Activated CD4-positive, alpha-beta T cell treated with anti-CD3 and anti-CD28 coated beads for 36 hours (primary cell): ENCODE results near the gene TMPRSS4. TPM values are rescaled to one million over a fixed set of nuclear protein-coding genes. Genes with fewer than 3 reads are reported as not detected.

ENCODE experiments used
- ATAC-seq: fragments of 200-7000 bp; cut with Tn5 transposase; one replicate; pipeline ENCODE4 v1.10.0; 2021; ENCODE audit warnings: mild to moderate bottlenecking, moderate library complexity
- CTCF ChIA-PET: fragments of 350-600 bp; sonication (Branson Sonifier 250); formaldehyde crosslinking; loops from one replicate; lab custom pipeline; 2021; ENCODE audit warnings: antibody characterized with exemption; lab: Charles Lee
- POLR2A ChIA-PET: fragments of 350-600 bp; sonication (Branson Sonifier 250); formaldehyde crosslinking; loops from one replicate; lab custom pipeline; 2021; ENCODE audit warnings: antibody characterized with exemption, inconsistent platforms; lab: Charles Lee
- DNase-seq: peaks from one replicate; pipeline ENCODE4 v3.0.0-alpha.2; 2020
- H3K27ac Mint-ChIP-seq: one replicate; pipeline ENCODE4 v1.8.0; 2021; ENCODE audit warnings: mixed read lengths
- H3K27me3 Mint-ChIP-seq: one replicate; pipeline ENCODE4 v1.8.0; 2021; ENCODE audit warnings: mixed read lengths
- H3K36me3 Mint-ChIP-seq: one replicate; pipeline ENCODE4 v1.8.0; 2021; ENCODE audit warnings: low read depth, mixed read lengths
- H3K4me1 Mint-ChIP-seq: one replicate; pipeline ENCODE4 v1.8.0; 2021; ENCODE audit warnings: mixed read lengths
- H3K4me3 Mint-ChIP-seq: one replicate; pipeline ENCODE4 v1.8.0; 2021; ENCODE audit warnings: mild to moderate bottlenecking, moderate library complexity, mixed read lengths
- H3K9me3 Mint-ChIP-seq: one replicate; pipeline ENCODE4 v1.8.0; 2021; ENCODE audit warnings: low read depth, mixed read lengths
- intact Hi-C, 2 experiments: fragments of 100-400 bp; cut with DNase I in 1 of 2; cut with micrococcal nuclease in 1 of 2; formaldehyde crosslinking; loops; one replicate each; pipeline versions ENCODE4 v1.14.2 to v1.15.1; 2022 to 2024; cut with DNase I, micrococcal nuclease
- total RNA-seq, 2 experiments: library from RNA; stranded (reverse); gene quantifications; one replicate each; pipeline ENCODE4 v1.2.3, GENCODE V29; 2021

TMPRSS4 gene
- total RNA-seq, 2 experiments from 2014 or later, result not detected

- CTCF ChIA-PET, result interaction anchor here (0.6 to 3.0 kb wide), 11 partner anchors 11 to 296 kb away, joined by 3 to 12 read pairs (median 4); partner anchors contain the start of gene IL10RA
- H3K27me3 Mint-ChIP-seq, result no peaks in the 10 kb centered on the region
- POLR2A ChIA-PET, result interaction anchor here (0.9 to 3.5 kb wide), 5 partner anchors 45 to 231 kb away, joined by 3 to 24 read pairs (median 6); partner anchors contain the start of gene IL10RA
- peak overlapping the region; percentile 76 for H3K27ac Mint-ChIP-seq
- peaks cover 92% of the 10 kb centered on the region for H3K4me1 Mint-ChIP-seq
- intact Hi-C loops, result loop anchor here in 1 of 2 experiments (5.0 to 10.0 kb wide), 2 partner anchors 195 to 813 kb away; partner anchors contain the start of genes PCSK7 and RNF214
- DNase-seq (no peak), ATAC-seq (no peak)
- no peaks in the 10 kb centered on the region for H3K36me3 Mint-ChIP-seq
- H3K9me3 Mint-ChIP-seq, result no peaks in the 10 kb centered on the region
- no peak overlapping the region for H3K4me3 Mint-ChIP-seq
These were observed 29.1 kb upstream of the TMPRSS4 start for GRCh38 chr11:118047749-118048148.

- intact Hi-C loops, result loop anchor here in 1 of 2 experiments (5.0 to 10.0 kb wide), 2 partner anchors 194 to 814 kb away; partner anchors contain the start of genes PCSK7 and RNF214
- Mint-ChIP-seq H3K4me1 (peaks cover 92% of the 10 kb centered on the region), H3K9me3 (no peaks in the 10 kb centered on the region), H3K36me3 (no peaks in the 10 kb centered on the region), H3K27ac (peak overlapping the region; percentile 77), H3K27me3 (no peaks in the 10 kb centered on the region), H3K4me3 (no peak overlapping the region)
- ATAC-seq (no peak), DNase-seq (peak; percentile 23)
- ChIA-PET CTCF (interaction anchor here (0.7 to 2.9 kb wide), 7 partner anchors 44 to 295 kb away, joined by 3 to 12 read pairs (median 4); no protein-coding TSS in a partner anchor), POLR2A (interaction anchor here (0.9 to 3.5 kb wide), 3 partner anchors 46 to 61 kb away, joined by 3 to 24 read pairs (median 6); no protein-coding TSS in a partner anchor)
These were observed 28.2 kb upstream of the TMPRSS4 start for GRCh38 chr11:118048472-118049370.

- H3K4me3 Mint-ChIP-seq, result no peak overlapping the region
- H3K36me3 Mint-ChIP-seq, result no peaks in the 10 kb centered on the region
These were observed 27.1 kb upstream of the TMPRSS4 start for GRCh38 chr11:118049771-118050170.

GRCh38 chr11:118050208-118050891, 26.5 kb upstream of the TMPRSS4 start:
- ATAC-seq, result no peak
- intact Hi-C loops, result loop anchor here (2.0 to 5.0 kb wide), 3 partner anchors 118 to 623 kb away; no protein-coding TSS in a partner anchor
- no peak for DNase-seq
- CTCF ChIA-PET, result interaction anchor here (0.6 to 7.2 kb wide), 8 partner anchors 8 to 477 kb away, joined by 3 to 211 read pairs (median 56); partner anchors contain the start of gene IL10RA
- H3K9me3 Mint-ChIP-seq, result no peaks in the 10 kb centered on the region
- no peaks in the 10 kb centered on the region for H3K36me3 Mint-ChIP-seq
- POLR2A ChIA-PET, result interaction anchor here (0.6 to 1.6 kb wide), 5 partner anchors 51 to 292 kb away, joined by 3 to 23 read pairs (median 3); partner anchors contain the start of genes CD3D and IL10RA
- H3K27me3 Mint-ChIP-seq, result no peaks in the 10 kb centered on the region
- peaks cover 75% of the 10 kb centered on the region for H3K4me1 Mint-ChIP-seq
- peak overlapping the region; percentile 89 for H3K27ac Mint-ChIP-seq
- H3K4me3 Mint-ChIP-seq, result no peak overlapping the region

More at GRCh38 chr11:118049771-118050170, 27.1 kb upstream of the TMPRSS4 start:
- POLR2A ChIA-PET, result no interaction called here
- ATAC-seq (no peak), DNase-seq (no peak)
- Mint-ChIP-seq H3K27ac (peak overlapping the region; percentile 67), H3K9me3 (no peaks in the 10 kb centered on the region), H3K4me1 (peaks cover 81% of the 10 kb centered on the region), H3K27me3 (no peaks in the 10 kb centered on the region)
- intact Hi-C loops, result loop anchor here (2.0 to 10.0 kb wide), 5 partner anchors 117 to 815 kb away; partner anchors contain the start of genes PCSK7 (in 1 of the 2) and RNF214 (in 1 of the 2)
- CTCF ChIA-PET, result interaction anchor here (1.6 to 7.2 kb wide), 3 partner anchors 99 to 242 kb away, joined by 4 to 211 read pairs (median 11); no protein-coding TSS in a partner anchor

GRCh38 chr11:118051136-118051610, 25.7 kb upstream of the TMPRSS4 start:
- Mint-ChIP-seq H3K36me3 (no peaks in the 10 kb centered on the region), H3K4me3 (peak overlapping the region; percentile 46), H3K27ac (peak overlapping the region; percentile 89), H3K4me1 (peaks cover 67% of the 10 kb centered on the region), H3K27me3 (no peaks in the 10 kb centered on the region), H3K9me3 (no peaks in the 10 kb centered on the region)
- DNase-seq (peak; percentile 38), ATAC-seq (no peak)
- intact Hi-C loops, result loop anchor here (1.0 to 5.0 kb wide), 5 partner anchors 49 to 624 kb away; no protein-coding TSS in a partner anchor
- ChIA-PET CTCF (interaction anchor here (0.5 to 7.2 kb wide), 16 partner anchors 9 to 477 kb away, joined by 3 to 211 read pairs (median 14); partner anchors contain the start of genes FXYD2 and IL10RA), POLR2A (interaction anchor here (0.6 to 3.2 kb wide), 8 partner anchors 49 to 292 kb away, joined by 3 to 32 read pairs (median 3); partner anchors contain the start of genes CD3D and IL10RA)

- ATAC-seq (peak; percentile 82), DNase-seq (peak; percentile 77)
- ChIA-PET POLR2A (interaction anchor here (0.7 to 3.2 kb wide), 7 partner anchors 50 to 291 kb away, joined by 3 to 32 read pairs (median 3); partner anchors contain the start of genes CD3D and IL10RA), CTCF (interaction anchor here (0.5 to 7.2 kb wide), 24 partner anchors 9 to 243 kb away, joined by 3 to 211 read pairs (median 7); partner anchors contain the start of genes FXYD2, FXYD6 and IL10RA)
- peaks cover under 1% of the 10 kb centered on the region for H3K27me3 Mint-ChIP-seq
- H3K27ac Mint-ChIP-seq, result peak overlapping the region; percentile 89
- intact Hi-C loops, result loop anchor here (1.0 to 5.0 kb wide), 6 partner anchors 50 to 625 kb away; no protein-coding TSS in a partner anchor
- H3K9me3 Mint-ChIP-seq, result no peaks in the 10 kb centered on the region
- H3K4me1 Mint-ChIP-seq, result peaks cover 60% of the 10 kb centered on the region
- peak overlapping the region; percentile 46 for H3K4me3 Mint-ChIP-seq
- no peaks in the 10 kb centered on the region for H3K36me3 Mint-ChIP-seq
These were observed 25.0 kb upstream of the TMPRSS4 start for GRCh38 chr11:118051611-118052461.

GRCh38 chr11:118052581-118053206, 24.2 kb upstream of the TMPRSS4 start:
- no peak for ATAC-seq
- Mint-ChIP-seq H3K9me3 (no peaks in the 10 kb centered on the region), H3K27ac (peak overlapping the region; percentile 70), H3K36me3 (no peaks in the 10 kb centered on the region), H3K4me1 (peaks cover 52% of the 10 kb centered on the region), H3K27me3 (peaks cover 5% of the 10 kb centered on the region), H3K4me3 (no peak overlapping the region)
- peak; percentile 32 for DNase-seq
- POLR2A ChIA-PET, result interaction anchor here (0.7 to 3.2 kb wide), 3 partner anchors 51 to 77 kb away, joined by 4 to 32 read pairs (median 6); no protein-coding TSS in a partner anchor
- CTCF ChIA-PET, result interaction anchor here (0.6 to 7.2 kb wide), 54 partner anchors 8 to 1299 kb away, joined by 3 to 211 read pairs (median 5); partner anchors contain the start of genes FXYD2, FXYD6 and IL10RA
- intact Hi-C loops, result loop anchor here (1.0 to 5.0 kb wide), 7 partner anchors 102 to 625 kb away; no protein-coding TSS in a partner anchor

- no peak for DNase-seq
These were observed 21.9 kb upstream of the TMPRSS4 start for GRCh38 chr11:118054712-118055640.

More at GRCh38 chr11:118054712-118055640, 21.9 kb upstream of the TMPRSS4 start:
- no peaks in the 10 kb centered on the region for H3K36me3 Mint-ChIP-seq
- CTCF ChIA-PET, result interaction anchor here (0.6 to 7.2 kb wide), 12 partner anchors 56 to 629 kb away, joined by 3 to 211 read pairs (median 26); partner anchors contain the start of gene FXYD2
- POLR2A ChIA-PET, result no interaction called here
- ATAC-seq, result no peak
- no peak overlapping the region for H3K4me3 Mint-ChIP-seq
- H3K27me3 Mint-ChIP-seq, result peaks cover 5% of the 10 kb centered on the region
- H3K27ac Mint-ChIP-seq, result no peak overlapping the region
- peaks cover 34% of the 10 kb centered on the region for H3K4me1 Mint-ChIP-seq
- intact Hi-C loops, result loop anchor here (5.0 kb wide), 2 partner anchors 123 to 628 kb away; no protein-coding TSS in a partner anchor
- H3K9me3 Mint-ChIP-seq, result no peaks in the 10 kb centered on the region
